ENCODE data around the gene GRID1.

DNA sequence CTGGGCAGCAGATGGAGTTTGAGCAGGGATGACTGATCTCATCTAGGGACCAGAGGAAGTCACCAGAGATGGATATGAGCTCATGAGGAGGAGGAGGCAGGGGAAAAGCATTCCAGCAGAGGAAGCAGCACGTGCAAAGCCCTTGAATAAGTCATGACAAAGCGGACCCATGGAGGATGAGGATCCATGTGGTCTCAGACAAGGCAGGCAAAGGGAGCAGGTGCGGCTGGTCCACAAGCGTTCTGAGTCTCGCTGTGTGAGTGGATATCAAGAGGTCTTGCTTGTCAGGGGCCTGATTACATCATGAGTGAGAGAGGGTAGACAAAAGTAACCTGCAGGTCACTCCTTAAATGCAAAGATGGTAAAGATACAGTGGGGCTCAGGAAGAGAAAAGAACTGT is 307.6 kb downstream of the GRID1 start:
- TF ChIP-seq NFYA (IDR thresholded peaks at IDR 0.05; ENCODE audit: borderline replicate concordance, low read depth, low read length), result no peak
- no peak for TF ChIP-seq CTCF (IDR thresholded peaks at IDR 0.05 in 2 of 3, conservative IDR thresholded peaks at IDR 0.05 in 1 of 3; ENCODE audit: control insufficient read depth in 2 of 3, extremely low read depth in 1 of 3, insufficient read depth in 1 of 3, low read depth in 3 of 3, low read length in 3 of 3)
- TF ChIP-seq ZNF384 (IDR thresholded peaks at IDR 0.05; ENCODE audit: borderline replicate concordance, low read depth, low read length), result no peak
- TF ChIP-seq CEBPB (IDR thresholded peaks at IDR 0.05; ENCODE audit: borderline replicate concordance in 1 of 2, low read depth in 2 of 2, low read length in 2 of 2), result no peak
- no peak for TF ChIP-seq MYB (IDR thresholded peaks at IDR 0.05; ENCODE audit: borderline replicate concordance, low read depth, low read length)
- TF ChIP-seq TAF1 (IDR thresholded peaks at IDR 0.05; ENCODE audit: borderline replicate concordance, low read depth, low read length), result no peak
- TF ChIP-seq ZSCAN29 (IDR thresholded peaks at IDR 0.05), result no peak
- TF ChIP-seq CREB1 (IDR thresholded peaks at IDR 0.05; ENCODE audit: low read depth), result no peak
- no peak for TF ChIP-seq BHLHE40 (IDR thresholded peaks at IDR 0.05; ENCODE audit: borderline replicate concordance in 1 of 2, low read depth in 2 of 2, low read length in 1 of 2)
